GM19351 (cell line): Measurements from ENCODE around the gene NAGPA.

Experiments used
- ATAC-seq: cut with Tn5 transposase; IDR thresholded peaks from one replicate; pipeline ENCODE4 v1.9.1; 2021; ENCODE audit warnings: mild to moderate bottlenecking, moderate library complexity; ENCODE audit not compliant: unreplicated experiment

The NAGPA gene

GRCh38 chr16:5031601-5032000, 2.1 kb downstream of the NAGPA start:
- ATAC-seq, result no peak

- no peak for ATAC-seq
These were observed 3.4 kb downstream of the NAGPA start for GRCh38 chr16:5030251-5030870.

DNA sequence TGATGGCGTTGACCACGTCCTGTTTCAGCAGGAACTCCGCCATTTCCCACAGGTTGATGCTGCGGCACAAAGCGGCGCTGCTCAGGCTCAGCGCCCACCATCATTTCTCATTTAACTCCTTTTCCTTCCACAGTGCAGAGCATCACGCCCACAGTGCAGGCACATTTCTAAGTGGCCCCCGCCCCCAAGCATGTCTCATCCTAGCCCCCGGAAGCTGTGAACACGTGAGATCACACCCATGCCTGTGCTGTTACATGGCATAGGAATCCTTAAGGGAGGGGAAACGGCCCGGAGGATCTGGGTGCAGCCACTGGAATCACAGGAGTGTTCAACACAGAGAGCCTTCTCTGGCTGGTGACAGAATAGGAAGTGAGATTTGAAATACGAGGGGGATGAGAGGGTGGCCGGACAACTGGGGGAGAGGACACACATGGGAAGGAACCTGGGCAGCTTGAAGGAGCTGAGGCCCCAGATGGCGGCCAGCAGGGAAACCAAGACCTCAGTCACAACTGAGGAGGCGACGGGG, 4.7 kb downstream of the NAGPA start:
- no peak for ATAC-seq

DNA sequence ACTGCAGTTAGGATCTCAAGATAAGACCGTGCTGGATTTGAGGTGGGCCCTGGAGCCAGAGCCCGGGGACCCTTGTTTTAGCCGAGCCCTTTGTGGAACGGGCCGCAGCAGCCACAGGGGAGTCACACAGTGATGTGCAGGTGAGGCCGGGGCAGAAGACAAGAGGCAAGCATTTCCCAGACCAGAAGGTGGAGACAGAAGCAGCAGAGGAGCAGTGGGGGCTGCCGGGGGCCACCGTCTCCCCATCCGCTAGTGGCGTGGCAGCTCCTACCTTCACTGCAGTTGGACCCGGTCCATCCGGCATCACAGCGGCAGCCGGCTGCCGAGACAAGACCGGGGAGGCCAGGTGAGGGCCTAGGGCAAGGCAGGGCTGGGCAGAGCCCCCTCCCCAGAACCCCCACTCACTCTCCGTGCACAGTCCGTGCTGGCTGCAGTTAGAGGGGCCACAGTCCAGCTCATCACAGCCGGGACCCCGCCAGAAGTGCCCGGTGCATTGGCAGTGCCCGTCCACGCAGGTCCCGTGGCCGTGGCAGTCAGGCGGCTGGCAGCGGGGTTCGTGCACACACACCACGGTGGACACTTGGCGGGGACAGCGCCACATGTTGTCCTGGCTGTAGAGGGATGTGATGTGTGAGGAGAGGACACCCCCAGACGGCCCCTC, 6.0 kb downstream of the NAGPA start:
- ATAC-seq, result no peak

- ATAC-seq, result no peak
These were observed 6.6 kb downstream of the NAGPA start for GRCh38 chr16:5027086-5027485.

DNA sequence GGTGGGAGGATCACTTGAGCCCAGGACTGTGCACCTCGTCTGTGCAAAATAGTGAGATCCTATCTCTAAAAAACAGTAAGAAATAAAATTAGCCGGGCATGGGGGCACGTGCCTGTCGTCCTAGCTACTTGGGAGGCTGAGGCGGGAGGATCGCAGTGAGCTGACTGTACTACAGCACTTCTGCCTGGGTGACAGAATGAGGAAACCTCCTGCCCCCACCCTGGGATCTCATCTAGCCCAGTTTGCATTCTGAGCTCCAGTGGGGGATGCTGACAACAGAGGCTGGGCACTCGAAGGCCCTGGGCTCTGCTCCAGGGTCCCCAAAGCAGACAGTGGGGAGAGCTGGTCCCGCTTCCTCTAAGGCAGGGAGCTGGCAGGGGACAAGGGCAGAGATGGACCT, 7.1 kb downstream of the NAGPA start:
- no peak for ATAC-seq

DNA sequence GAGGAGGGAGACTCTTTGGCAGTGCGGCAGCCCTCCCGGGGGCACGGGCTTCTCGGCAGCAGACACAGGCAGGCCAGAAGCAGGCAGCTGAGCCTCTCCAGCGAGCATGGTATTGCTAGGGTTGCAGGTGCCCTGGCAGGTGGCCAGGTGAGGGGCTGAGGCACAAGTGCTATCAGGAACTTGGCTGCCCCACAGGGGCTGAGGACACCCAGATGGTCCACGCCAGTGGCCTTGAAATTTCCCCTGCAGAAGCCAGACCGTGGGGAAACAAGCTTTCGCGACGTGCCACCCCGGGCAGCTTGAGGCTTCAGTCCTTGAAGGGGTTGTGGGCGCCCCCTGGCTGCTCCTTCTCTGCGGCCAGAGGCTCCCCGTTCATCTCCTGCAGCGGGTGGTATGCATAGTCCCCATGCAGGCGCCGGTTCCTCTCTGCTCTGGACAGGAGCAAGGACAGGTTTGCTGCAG, 8.5 kb downstream of the NAGPA start:
- no peak for ATAC-seq

DNA sequence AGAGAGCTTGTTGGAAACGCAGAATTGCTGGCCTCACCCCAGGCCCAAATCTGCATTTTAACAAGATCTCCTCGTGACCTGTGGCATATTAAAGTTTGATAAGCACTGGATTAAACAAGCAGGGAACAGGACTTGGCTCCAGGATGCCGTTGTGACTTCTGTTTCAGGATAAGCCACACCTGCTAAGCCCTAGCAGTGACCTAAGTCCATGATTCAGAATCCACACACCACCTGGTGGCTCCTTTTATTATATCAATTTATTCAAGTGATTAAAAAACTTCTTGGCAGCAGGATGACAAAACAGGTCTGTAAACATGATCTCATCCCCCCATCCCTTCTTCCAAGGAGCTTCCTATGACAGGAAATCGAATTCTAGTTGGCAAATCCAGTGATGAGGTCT, 9.1 kb downstream of the NAGPA start:
- ATAC-seq, result no peak

DNA sequence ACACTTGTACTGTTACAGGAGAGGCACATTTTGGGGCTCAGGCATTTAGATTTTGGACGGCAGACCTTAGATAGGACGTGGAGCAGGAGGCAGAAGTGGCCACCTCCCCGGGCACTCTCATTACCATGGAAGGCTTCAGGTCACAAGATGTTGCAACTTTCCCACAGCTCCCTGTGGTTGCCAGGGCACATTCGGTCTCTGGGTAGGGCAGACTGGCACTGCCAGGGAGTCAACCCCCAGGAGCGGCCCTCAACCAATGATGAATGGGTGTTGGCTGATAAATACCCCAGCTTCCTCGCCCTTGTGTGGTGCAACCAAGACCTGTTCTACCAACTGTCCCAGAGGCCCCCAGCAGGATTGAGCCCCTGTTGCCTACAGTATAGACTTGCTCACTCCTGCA, 11.2 kb downstream of the NAGPA start:
- no peak for ATAC-seq

DNA sequence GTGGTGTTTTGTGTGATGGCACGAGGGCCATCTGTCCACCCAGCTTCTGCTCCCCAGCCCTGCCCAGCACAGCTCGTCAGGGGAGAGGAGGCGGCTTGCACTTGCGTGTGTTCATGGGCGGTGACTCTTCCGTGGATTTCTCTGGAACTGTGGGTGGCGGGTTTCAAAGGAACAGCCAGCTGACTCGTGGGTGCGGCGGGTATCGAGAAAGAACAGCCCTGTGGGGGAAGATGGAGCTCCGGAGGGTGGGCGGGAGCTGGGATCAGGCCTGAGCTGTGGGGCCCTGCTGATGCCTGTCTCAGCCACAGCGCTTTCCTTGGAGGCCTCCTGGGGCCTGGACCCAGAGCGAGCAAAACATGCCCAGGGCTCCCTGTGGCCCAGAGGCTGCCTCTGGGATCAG, 13.2 kb downstream of the NAGPA start:
- no peak for ATAC-seq

- no peak for ATAC-seq
These were observed 14.0 kb downstream of the NAGPA start for GRCh38 chr16:5019775-5020174.

DNA sequence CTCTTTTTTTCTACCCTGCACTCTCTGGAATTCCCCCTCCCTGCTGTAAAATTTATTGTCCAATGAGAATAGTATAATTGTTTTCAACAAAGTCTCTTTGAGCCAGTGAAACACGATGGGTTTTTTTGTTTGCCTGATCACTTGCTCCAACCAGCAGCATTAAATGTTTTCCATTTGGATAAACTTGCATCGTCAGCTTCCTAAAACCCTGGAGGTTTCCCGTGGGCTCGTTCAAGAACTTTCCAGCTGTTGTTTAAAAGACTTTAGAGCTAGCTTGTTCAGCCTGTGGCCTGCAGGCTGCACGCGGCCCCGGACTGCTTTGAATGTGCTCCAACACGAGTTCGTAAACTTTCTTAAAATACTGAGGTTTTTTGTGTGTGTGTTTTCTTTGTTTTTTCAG, 14.9 kb downstream of the NAGPA start:
- no peak for ATAC-seq

- no peak for ATAC-seq
These were observed 16.1 kb downstream of the NAGPA start for GRCh38 chr16:5017678-5017969.

- ATAC-seq, result no peak
These were observed 16.6 kb downstream of the NAGPA start for GRCh38 chr16:5016967-5017677.

DNA sequence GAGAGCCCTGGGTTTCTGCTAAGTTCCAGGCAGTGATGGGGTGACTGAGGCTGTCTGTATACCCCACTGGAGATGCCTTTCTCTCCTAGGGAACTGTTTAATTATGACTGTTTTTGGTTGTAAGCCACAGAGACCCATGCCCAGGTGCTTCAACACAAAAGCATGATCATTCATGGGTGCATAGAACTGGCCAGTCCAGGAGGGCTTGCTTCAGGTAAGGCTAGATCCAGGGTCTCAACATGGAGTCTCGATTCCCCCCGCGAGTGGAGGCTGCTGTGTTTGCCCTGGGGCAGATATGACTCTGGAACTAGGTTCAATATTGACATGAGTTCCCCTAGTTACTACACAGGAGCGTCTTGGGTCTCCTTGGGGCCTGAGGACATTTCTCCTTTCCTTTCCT, 17.8 kb downstream of the NAGPA start:
- no peak for ATAC-seq

DNA sequence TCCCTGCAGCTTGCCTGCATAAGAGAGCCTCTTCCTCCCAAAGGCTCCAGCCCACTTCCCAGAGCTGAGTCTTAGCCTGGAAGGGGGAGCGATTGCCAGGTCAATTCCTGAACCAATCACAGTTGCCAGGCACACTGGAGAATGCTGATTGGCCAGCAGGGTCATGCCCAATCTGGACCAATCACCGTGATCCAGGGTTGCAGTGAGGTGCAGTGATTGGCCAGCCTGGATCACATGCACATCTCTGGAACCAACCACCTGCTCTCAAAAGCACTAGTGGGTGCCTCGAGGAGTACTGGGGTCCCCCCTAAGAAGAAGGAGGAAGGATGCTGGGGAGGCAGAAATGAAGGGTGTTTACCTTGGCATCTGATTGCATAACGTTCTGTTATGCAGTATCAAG, 18.4 kb downstream of the NAGPA start:
- no peak for ATAC-seq

DNA sequence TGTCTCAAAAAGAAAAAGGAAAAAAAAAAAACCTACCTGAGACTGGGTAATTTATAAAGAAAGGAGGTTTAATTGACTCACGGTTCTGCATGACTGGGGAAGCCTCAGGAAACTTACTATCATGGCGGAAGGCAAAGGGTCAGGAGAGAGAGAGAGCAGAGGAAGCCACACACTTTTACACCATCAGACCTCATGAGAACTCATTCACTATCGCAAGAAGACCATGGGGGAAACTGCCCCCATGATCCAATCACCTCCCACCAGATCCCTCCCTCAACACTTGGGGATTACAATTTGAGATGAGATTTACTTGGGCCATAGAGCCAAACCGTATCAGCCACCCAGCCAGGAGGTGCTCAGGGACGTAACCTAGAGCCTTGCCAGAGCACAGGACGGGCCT, 20.8 kb downstream of the NAGPA start:
- ATAC-seq, result no peak

GRCh38 chr16:5011637-5012036, 22.1 kb downstream of the NAGPA start:
- ATAC-seq, result no peak

GRCh38 chr16:5010576-5011329, 23.0 kb downstream of the NAGPA start:
- ATAC-seq, result no peak

GRCh38 chr16:5008311-5008731, 25.4 kb downstream of the NAGPA start:
- no peak for ATAC-seq

DNA sequence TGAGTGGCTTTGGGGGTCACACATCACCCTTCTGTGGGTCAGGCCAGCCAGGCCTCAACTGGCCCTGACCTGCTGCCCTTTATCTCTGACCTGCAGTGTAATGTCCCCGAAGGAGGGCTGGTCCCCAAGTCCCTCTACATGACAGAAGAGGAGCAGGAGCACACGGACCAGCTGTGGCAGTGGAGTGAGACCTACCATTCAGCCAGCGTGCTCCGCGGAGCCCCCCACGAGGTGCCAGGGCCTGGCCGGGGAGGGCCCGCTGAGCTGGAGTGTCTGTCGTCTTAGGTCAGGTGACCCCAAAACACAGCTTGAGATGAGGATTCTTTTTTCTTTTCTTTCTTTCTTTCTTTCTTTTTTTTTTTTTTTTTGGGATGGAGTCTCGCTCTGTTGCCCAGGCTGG, 26.5 kb downstream of the NAGPA start:
- no peak for ATAC-seq
